HFF-Myc (cell line): ENCODE results near the gene MSGN1.

Source experiments
- DNase-seq: peaks from one replicate; pipeline ENCODE4 v3.0.0-alpha.2; 2011; ENCODE audit warnings: low read depth; ENCODE audit errors: extremely low read depth
- H3K4me3 ChIP-seq: replicated peaks from 2 replicates; pipeline ENCODE4 v1.5.1; 2011; ENCODE audit warnings: low read depth, mild to moderate bottlenecking, control low read depth, low read length
- CTCF ChIP-seq: IDR thresholded peaks from 2 replicates; pipeline ENCODE4 v1.5.1; 2012; ENCODE audit warnings: mild to moderate bottlenecking, low read depth, low read length, control low read depth; ENCODE audit errors: missing control alignments

The MSGN1 gene

GRCh38 chr2:17827316-17827715 is 11.1 kb downstream of the MSGN1 start:
- no peak for TF ChIP-seq CTCF
- no peak overlapping the region for H3K4me3 ChIP-seq
- DNase-seq = no peak

GRCh38 chr2:17827785-17828184 is 11.5 kb downstream of the MSGN1 start:
- DNase-seq = no peak
- no peak for TF ChIP-seq CTCF
- H3K4me3 ChIP-seq = no peak overlapping the region

GRCh38 chr2:17830053-17831034 is 14.1 kb downstream of the MSGN1 start:
- peak; percentile 59 for DNase-seq
- no peak overlapping the region for H3K4me3 ChIP-seq

GRCh38 chr2:17835516-17835915 is 19.3 kb downstream of the MSGN1 start:
- DNase-seq = no peak
- no peak for TF ChIP-seq CTCF
- no peak overlapping the region for H3K4me3 ChIP-seq

More at GRCh38 chr2:17830053-17831034, 14.1 kb downstream of the MSGN1 start:
- peak; percentile 96 for TF ChIP-seq CTCF

- TF ChIP-seq CTCF = no peak
- DNase-seq = no peak
- no peak overlapping the region for H3K4me3 ChIP-seq
These were observed 23.7 kb downstream of the MSGN1 start for GRCh38 chr2:17839959-17840358.

- TF ChIP-seq CTCF = no peak
- H3K4me3 ChIP-seq = no peak overlapping the region
These were observed 27.2 kb downstream of the MSGN1 start for GRCh38 chr2:17843457-17843856.

GRCh38 chr2:17845806-17846205 is 29.5 kb downstream of the MSGN1 start:
- TF ChIP-seq CTCF = no peak
- DNase-seq = no peak
- no peak overlapping the region for H3K4me3 ChIP-seq

More at GRCh38 chr2:17843457-17843856, 27.2 kb downstream of the MSGN1 start:
- no peak for DNase-seq
